ENCODE results near the gene CLASP1. TPM values are rescaled to one million over a fixed set of nuclear protein-coding genes. Genes with fewer than 3 reads are reported as not detected.
"Not testable (repeated sequence)": the region's sequence is repeated elsewhere in the genome, so short reads cannot be mapped to it uniquely, and the experiment has no call there.

CLASP1 gene
- total RNA-seq, 3 donors from 2014 or later = 30.0 to 64.6 (median 35.1) TPM

DNA sequence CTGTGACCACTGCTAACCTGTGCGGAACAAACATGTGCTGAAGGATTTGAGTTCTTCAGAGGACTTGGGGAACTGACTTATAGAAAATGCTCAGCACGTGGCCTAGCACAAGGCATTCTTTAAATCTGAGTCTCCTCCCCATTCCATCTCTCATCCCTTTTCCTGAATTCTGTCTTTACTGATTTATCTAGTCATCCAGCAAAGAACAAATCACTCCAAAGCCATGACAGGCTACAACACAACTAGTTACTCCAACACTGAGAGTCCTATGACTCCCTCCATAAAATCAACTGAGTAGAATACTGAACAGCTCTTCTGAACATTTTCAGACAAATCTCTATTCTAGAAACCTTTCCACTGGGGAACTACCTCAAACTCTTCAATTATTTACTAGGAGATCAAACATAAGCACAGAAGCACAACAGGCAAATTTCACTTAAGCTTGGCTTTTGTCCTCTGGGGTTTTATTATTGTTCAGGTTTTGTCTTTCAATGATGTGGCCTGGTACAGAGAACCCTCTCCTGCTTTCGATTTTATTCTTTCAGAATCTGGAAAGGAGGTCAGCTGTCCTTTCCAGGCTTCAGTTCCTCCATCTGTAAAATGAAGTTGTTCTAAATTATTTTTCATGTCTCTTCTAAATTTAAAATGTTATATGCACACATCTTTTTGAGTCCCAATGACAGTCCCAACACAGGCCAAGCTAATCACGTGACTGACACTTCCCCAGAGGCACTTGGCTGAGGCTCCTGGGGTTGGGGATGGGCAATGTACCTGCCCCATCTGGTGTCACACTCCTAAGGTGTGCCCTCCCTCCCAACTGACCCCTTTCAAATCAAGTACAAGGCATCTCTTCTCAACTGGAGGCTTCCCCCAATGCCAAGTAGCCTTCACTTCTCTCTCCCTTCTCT is 86.7 kb downstream of the CLASP1 start:
- Histone ChIP-seq H3K36me3 (ENCODE audit: low read depth) (no peaks in the 10 kb centered on the region), H3K4me3 (no peak overlapping the region), H3K9me3 (no peaks in the 10 kb centered on the region), H3K4me1 (ENCODE audit: low read depth) (no peaks in the 10 kb centered on the region)
- no peak for DNase-seq
- ATAC-seq = no peak
- TF ChIP-seq, protein P1, sequence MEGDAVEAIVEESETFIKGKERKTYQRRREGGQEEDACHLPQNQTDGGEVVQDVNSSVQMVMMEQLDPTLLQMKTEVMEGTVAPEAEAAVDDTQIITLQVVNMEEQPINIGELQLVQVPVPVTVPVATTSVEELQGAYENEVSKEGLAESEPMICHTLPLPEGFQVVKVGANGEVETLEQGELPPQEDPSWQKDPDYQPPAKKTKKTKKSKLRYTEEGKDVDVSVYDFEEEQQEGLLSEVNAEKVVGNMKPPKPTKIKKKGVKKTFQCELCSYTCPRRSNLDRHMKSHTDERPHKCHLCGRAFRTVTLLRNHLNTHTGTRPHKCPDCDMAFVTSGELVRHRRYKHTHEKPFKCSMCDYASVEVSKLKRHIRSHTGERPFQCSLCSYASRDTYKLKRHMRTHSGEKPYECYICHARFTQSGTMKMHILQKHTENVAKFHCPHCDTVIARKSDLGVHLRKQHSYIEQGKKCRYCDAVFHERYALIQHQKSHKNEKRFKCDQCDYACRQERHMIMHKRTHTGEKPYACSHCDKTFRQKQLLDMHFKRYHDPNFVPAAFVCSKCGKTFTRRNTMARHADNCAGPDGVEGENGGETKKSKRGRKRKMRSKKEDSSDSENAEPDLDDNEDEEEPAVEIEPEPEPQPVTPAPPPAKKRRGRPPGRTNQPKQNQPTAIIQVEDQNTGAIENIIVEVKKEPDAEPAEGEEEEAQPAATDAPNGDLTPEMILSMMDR (IDR thresholded peaks at IDR 0.05) = no peak
- intact Hi-C loops (cut with DNase I, micrococcal nuclease) = no loop called here

DNA sequence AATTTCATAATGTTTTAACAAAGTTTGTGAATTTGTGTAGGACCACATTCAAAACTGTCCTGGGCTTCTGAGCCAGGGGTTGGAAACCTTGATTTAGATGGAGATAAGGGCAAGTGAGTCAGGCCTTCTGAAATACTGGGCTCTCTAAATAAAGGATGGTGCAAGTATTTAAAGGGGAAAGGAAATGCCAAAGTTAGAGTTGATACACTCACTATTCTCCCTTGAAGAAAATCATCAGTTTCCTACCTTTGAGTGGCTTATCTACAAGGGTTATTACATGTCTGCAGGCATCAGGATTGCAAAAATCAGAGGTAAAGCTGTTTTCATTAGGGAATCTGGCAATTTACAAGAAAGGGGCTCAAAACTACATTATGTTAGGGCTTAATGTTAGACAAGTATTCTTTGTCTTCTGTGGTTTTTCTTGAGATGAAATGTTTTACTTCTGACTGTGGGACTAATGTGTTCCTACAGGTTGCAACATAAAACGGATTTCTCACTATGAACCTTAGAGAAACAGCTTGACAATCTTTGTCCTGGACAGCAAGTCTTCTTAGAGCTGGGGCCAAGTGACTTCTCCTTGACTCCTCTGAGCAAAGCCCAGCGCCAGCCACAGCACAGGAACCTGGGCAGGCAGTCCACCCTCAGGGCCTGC is 87.5 kb downstream of the CLASP1 start:
- TF ChIP-seq, protein P1 (IDR thresholded peaks at IDR 0.05) = no peak
- H3K36me3 ChIP-seq (ENCODE audit: low read depth) = no peaks in the 10 kb centered on the region
- intact Hi-C loops (cut with DNase I, micrococcal nuclease) = no loop called here
- H3K4me3 ChIP-seq = no peak overlapping the region
- no peaks in the 10 kb centered on the region for H3K9me3 ChIP-seq
- ATAC-seq (no peak), DNase-seq (no peak)
- no peaks in the 10 kb centered on the region for H3K4me1 ChIP-seq (ENCODE audit: low read depth)

DNA sequence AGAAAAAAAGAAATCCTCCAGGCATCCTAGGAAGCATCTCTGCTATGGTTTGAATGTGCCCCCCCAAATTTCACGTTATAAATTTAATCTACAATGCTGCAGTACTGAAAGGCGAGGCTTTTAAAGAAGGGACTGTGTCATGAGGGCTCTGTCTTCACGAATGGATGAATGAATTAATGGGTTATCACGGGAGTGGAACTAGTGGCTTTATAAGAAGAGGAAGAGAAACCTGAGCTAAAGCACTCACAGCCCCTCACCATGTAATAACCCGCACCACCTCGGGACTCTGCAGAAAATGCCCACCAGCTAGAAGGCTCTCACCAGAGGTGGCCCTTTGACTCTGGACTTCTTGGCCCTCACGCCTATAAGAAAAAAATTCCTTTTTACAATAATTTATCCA is 90.9 kb downstream of the CLASP1 start:
- no peaks in the 10 kb centered on the region for H3K9me3 ChIP-seq
- H3K36me3 ChIP-seq (ENCODE audit: low read depth) = no peaks in the 10 kb centered on the region
- no peak for DNase-seq
- intact Hi-C loops (cut with DNase I, micrococcal nuclease) = no loop called here
- no peak for ATAC-seq
- TF ChIP-seq, protein P1 (IDR thresholded peaks at IDR 0.05) = no peak
- H3K4me1 ChIP-seq (ENCODE audit: low read depth) = no peaks in the 10 kb centered on the region
- H3K4me3 ChIP-seq = no peak overlapping the region

DNA sequence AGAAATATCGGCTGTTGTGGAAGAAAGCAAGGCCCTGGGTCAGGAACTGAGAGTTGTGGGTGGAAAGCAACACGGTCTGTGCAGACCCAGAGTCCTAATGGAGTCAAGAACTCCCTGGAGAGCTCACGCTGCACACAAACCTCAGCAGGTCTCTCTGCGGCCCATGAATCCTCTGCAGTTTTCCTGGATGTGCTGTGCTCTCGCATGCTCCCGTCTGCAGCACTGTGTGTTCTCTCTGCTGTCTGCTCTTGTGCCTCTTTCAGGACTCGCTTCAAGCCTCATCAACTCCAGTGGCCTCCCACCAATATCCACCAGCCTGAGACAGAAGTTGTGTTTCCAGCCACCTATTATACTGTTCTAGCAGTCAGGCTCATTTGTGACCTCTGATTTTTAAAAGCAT is 94.3 kb downstream of the CLASP1 start:
- no peaks in the 10 kb centered on the region for H3K4me1 ChIP-seq (ENCODE audit: low read depth)
- no peaks in the 10 kb centered on the region for H3K9me3 ChIP-seq
- DNase-seq = no peak
- H3K36me3 ChIP-seq (ENCODE audit: low read depth) = no peaks in the 10 kb centered on the region
- no peak overlapping the region for H3K4me3 ChIP-seq
- intact Hi-C loops (cut with DNase I, micrococcal nuclease) = no loop called here
- TF ChIP-seq, protein P1 (IDR thresholded peaks at IDR 0.05) = no peak
- no peak for ATAC-seq

- H3K4me3 ChIP-seq; DNase-seq; intact Hi-C loops (cut with DNase I, micrococcal nuclease); ATAC-seq; H3K36me3 ChIP-seq (ENCODE audit: low read depth); H3K9me3 ChIP-seq; H3K4me1 ChIP-seq (ENCODE audit: low read depth): not testable (repeated sequence)
Measured at GRCh38 chr2:121552477-121553180, 96.6 kb downstream of the CLASP1 start.

DNA sequence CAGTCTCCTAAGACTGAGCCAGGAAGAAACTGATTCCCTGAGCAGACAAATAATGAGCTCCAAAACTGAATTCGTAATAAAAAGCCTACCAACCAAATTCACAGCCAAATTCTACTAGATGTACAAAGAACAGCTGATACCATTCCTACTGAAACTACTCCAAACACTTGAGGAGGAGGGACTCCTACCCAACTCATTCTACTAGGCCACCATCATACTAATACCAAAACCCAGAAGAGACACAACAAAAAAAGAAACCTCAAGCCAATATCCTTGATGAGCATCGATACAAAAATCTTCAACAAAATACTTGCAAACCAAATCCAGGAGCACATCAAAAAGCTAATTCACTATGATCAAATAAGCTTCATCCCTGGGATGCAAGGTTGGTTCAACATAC is 98.6 kb downstream of the CLASP1 start:
- H3K4me1 ChIP-seq (ENCODE audit: low read depth) = no peaks in the 10 kb centered on the region
- H3K36me3 ChIP-seq (ENCODE audit: low read depth) = no peaks in the 10 kb centered on the region
- no peak for DNase-seq
- no peak overlapping the region for H3K4me3 ChIP-seq
- H3K9me3 ChIP-seq = no peaks in the 10 kb centered on the region
- ATAC-seq = no peak
- TF ChIP-seq, protein P1 (IDR thresholded peaks at IDR 0.05) = no peak
- intact Hi-C loops (cut with DNase I, micrococcal nuclease) = no loop called here
